DOHH2 (cell line): Measurements from ENCODE around the gene OLR1.
A peak's percentile ranks its signal among the peaks of the same experiment; 100 is the strongest.

ENCODE experiments used
- H3F3A ChIP-seq: fragments of 200-600 bp; sonication (generic), shearing (Covaris generic); 2 replicates; pipeline ENCODE4 v1.6.0; 2016; ENCODE audit warnings: antibody characterized with exemption, mild to moderate bottlenecking; ENCODE audit not compliant: control insufficient read depth, insufficient read depth
- H3K27ac ChIP-seq: fragments of 200-600 bp; sonication (generic); 2 replicates; pipeline ENCODE4 v1.5.1; 2014; ENCODE audit warnings: low read depth, mild to moderate bottlenecking, low read length, moderate library complexity
- H3K27me3 ChIP-seq: fragments of 200-600 bp; sonication (generic); 2 replicates; pipeline ENCODE4 v1.6.1; 2014; ENCODE audit warnings: mild to moderate bottlenecking, low read length, mixed read lengths; ENCODE audit not compliant: control insufficient read depth
- H3K36me3 ChIP-seq: fragments of 200-600 bp; sonication (generic); 2 replicates; pipeline ENCODE4 v1.6.1; 2014; ENCODE audit warnings: mild to moderate bottlenecking, low read length, moderate library complexity, mixed read lengths; ENCODE audit not compliant: control insufficient read depth
- H3K4me1 ChIP-seq: fragments of 200-600 bp; sonication (generic); 2 replicates; pipeline ENCODE4 v1.6.1; 2014; ENCODE audit warnings: mild to moderate bottlenecking, low read length, mixed read lengths; ENCODE audit not compliant: control insufficient read depth
- H3K4me2 ChIP-seq: fragments of 200-600 bp; sonication (generic); 2 replicates; pipeline ENCODE4 v1.6.0; 2014; ENCODE audit warnings: mild to moderate bottlenecking, low read length, moderate library complexity
- H3K4me3 ChIP-seq: fragments of 200-600 bp; sonication (generic); 2 replicates; pipeline ENCODE4 v1.5.1; 2014; ENCODE audit warnings: mild to moderate bottlenecking, low read length, mixed read lengths
- H3K79me2 ChIP-seq: fragments of 200-600 bp; sonication (generic); 2 replicates; pipeline ENCODE4 v1.6.1; 2014; ENCODE audit warnings: mild to moderate bottlenecking, low read length, mixed read lengths; ENCODE audit not compliant: control insufficient read depth
- H3K9me2 ChIP-seq: fragments of 200-600 bp; sonication (generic); replicated peaks from 2 replicates; pipeline ENCODE4 v1.6.1; 2014; ENCODE audit warnings: mild to moderate bottlenecking, low read length, mixed read lengths; ENCODE audit not compliant: control insufficient read depth
- H3K9me3 ChIP-seq: fragments of 200-600 bp; sonication (generic); 2 replicates; pipeline ENCODE4 v1.6.1; 2014; ENCODE audit warnings: antibody characterized with exemption, low read length, mixed read lengths; ENCODE audit not compliant: control insufficient read depth, insufficient read depth
- H4K20me1 ChIP-seq: fragments of 200-600 bp; sonication (generic); 2 replicates; pipeline ENCODE4 v1.6.0; 2014; ENCODE audit warnings: low read depth, mild to moderate bottlenecking, antibody characterized with exemption, low read length, moderate library complexity; ENCODE audit not compliant: control insufficient read depth, insufficient read depth
- EZH2phosphoT487 ChIP-seq: fragments of 200-600 bp; sonication (generic); IDR thresholded peaks from 2 replicates; pipeline ENCODE4 v1.6.1; 2017; ENCODE audit warnings: borderline replicate concordance, mild to moderate bottlenecking, antibody characterized with exemption, low read length, moderate library complexity, mixed read lengths
- TF ChIP-seq, protein P1 (sequence below): fragments of 200-600 bp; sonication (generic); IDR thresholded peaks from one replicate; pipeline ENCODE4 v1.5.1; 2014; ENCODE audit warnings: antibody characterized with exemption, mild to moderate bottlenecking, low read depth, low read length; ENCODE audit not compliant: poor library complexity, severe bottlenecking

The OLR1 gene

DNA sequence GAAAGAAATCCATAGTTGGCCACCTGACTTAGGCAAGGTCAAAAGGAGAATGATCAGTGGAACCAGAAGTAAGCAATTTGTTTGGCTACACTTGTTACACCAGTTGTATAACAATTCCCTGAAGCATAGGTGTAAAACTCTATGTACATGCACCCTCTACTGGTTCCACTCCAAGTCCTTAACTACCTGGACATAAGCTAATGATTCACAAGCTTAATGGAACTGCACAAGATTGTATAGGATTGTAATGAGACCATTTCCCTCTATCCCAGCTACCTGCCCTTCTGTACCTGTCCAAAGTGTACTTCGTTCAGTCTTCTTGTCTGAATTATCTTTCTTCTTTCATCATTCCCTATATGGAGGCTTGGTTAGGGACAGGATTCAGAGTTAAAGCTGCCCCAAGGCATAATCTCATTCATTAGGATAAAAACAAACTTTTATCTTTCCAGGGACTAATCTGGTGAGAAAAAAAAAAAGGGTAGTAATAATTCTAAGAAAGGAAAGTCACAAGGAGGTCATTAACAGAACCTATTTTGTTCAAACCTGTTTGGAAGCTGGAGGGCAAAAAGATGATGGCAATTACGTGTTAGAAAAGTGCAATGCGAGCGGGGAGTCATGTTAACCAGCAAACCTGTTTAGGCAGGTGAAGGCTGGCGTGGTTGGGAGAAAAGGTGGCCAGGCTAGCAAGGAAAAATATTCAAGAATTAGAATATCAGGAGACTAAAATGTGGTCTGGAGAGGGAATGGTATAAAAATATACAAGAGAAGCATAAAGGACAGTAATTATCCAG is 4.1 kb upstream of the OLR1 start:
- no peaks in the 10 kb centered on the region for H3K9me3 ChIP-seq
- no peaks in the 10 kb centered on the region for H3K9me2 ChIP-seq
- no peak overlapping the region for H3K4me3 ChIP-seq
- 0 out of 2 replicates have a peak, but pooled peaks cover 5% of the 10 kb centered on the region for H3K4me1 ChIP-seq
- TF ChIP-seq EZH2phosphoT487, result no peak
- TF ChIP-seq, protein P1, sequence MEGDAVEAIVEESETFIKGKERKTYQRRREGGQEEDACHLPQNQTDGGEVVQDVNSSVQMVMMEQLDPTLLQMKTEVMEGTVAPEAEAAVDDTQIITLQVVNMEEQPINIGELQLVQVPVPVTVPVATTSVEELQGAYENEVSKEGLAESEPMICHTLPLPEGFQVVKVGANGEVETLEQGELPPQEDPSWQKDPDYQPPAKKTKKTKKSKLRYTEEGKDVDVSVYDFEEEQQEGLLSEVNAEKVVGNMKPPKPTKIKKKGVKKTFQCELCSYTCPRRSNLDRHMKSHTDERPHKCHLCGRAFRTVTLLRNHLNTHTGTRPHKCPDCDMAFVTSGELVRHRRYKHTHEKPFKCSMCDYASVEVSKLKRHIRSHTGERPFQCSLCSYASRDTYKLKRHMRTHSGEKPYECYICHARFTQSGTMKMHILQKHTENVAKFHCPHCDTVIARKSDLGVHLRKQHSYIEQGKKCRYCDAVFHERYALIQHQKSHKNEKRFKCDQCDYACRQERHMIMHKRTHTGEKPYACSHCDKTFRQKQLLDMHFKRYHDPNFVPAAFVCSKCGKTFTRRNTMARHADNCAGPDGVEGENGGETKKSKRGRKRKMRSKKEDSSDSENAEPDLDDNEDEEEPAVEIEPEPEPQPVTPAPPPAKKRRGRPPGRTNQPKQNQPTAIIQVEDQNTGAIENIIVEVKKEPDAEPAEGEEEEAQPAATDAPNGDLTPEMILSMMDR, result no peak
- H3K79me2 ChIP-seq, result no peaks in the 10 kb centered on the region
- H4K20me1 ChIP-seq, result no peaks in the 10 kb centered on the region
- no peaks in the 10 kb centered on the region for H3K36me3 ChIP-seq
- no peak overlapping the region for H3K4me2 ChIP-seq
- H3K27ac ChIP-seq, result no peak overlapping the region
- H3K27me3 ChIP-seq, result peaks cover 14% of the 10 kb centered on the region
- no peaks in the 10 kb centered on the region for H3F3A ChIP-seq

GRCh38 chr12:10174986-10175614 is 3.2 kb upstream of the OLR1 start:
- Histone ChIP-seq H3K27ac (no peak overlapping the region), H3K36me3 (no peaks in the 10 kb centered on the region)
- no peak for TF ChIP-seq EZH2phosphoT487
- TF ChIP-seq, protein P1, result no peak

GRCh38 chr12:10170216-10170615 is 1.7 kb downstream of the OLR1 start:
- no peaks in the 10 kb centered on the region for H3K36me3 ChIP-seq
- no peaks in the 10 kb centered on the region for H4K20me1 ChIP-seq
- H3K9me2 ChIP-seq, result no peaks in the 10 kb centered on the region; the same call in 1 of the 2 replicates
- peak overlapping the region; percentile 33 for H3K27ac ChIP-seq
- H3K4me2 ChIP-seq, result peak overlapping the region; percentile 17
- TF ChIP-seq, protein P1, result no peak
- no peak for TF ChIP-seq EZH2phosphoT487
- H3K4me3 ChIP-seq, result peak overlapping the region; percentile 27; the same call in 1 of the 2 replicates
- H3K4me1 ChIP-seq, result peaks cover 26% of the 10 kb centered on the region
- 0 out of 2 replicates have a peak, but pooled peaks cover 2% of the 10 kb centered on the region for H3K27me3 ChIP-seq
- H3F3A ChIP-seq, result no peaks in the 10 kb centered on the region
- no peaks in the 10 kb centered on the region for H3K79me2 ChIP-seq
- no peaks in the 10 kb centered on the region for H3K9me3 ChIP-seq

More at GRCh38 chr12:10174986-10175614, 3.2 kb upstream of the OLR1 start:
- Histone ChIP-seq H3K9me3 (no peaks in the 10 kb centered on the region), H3K9me2 (no peaks in the 10 kb centered on the region), H3F3A (no peaks in the 10 kb centered on the region), H3K79me2 (no peaks in the 10 kb centered on the region), H3K4me2 (no peak overlapping the region), H4K20me1 (no peaks in the 10 kb centered on the region), H3K4me3 (no peak overlapping the region), H3K4me1 (peaks cover 12% of the 10 kb centered on the region), H3K27me3 (peaks cover 14% of the 10 kb centered on the region)
